ENCODE measurements around the gene SFXN2. TPM values are rescaled to one million over a fixed set of nuclear protein-coding genes. Genes with fewer than 3 reads are reported as not detected.
A peak's percentile ranks its signal among the peaks of the same experiment; 100 is the strongest.
"Not testable (repeated sequence)": the region's sequence is repeated elsewhere in the genome, so short reads cannot be mapped to it uniquely, and the experiment has no call there.

Gene SFXN2
- total RNA-seq, 2 donors from 2014 or later = 9.7 to 27.6 TPM

DNA sequence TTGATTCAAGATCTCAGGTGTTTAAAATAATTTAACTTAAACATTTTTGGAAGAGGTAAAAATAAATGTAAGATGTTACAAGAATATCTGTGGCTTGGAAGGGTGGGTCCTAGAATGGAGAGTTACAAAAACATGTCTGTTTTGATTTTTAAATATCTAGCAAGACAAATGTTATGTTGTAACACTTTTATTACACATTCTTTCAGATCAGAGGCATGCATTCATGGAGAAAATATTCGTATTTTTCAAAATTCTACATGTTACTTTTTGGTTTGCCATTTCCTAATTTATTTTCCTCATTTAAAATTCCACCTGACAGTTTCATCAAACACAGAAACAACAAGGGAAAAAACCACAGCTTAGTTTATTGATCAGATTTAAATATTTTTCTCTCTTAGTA, 39.3 kb downstream of the SFXN2 start:
- no peak overlapping the region for H3K9ac ChIP-seq (ENCODE audit: low read depth in 2 of 2, low read length in 2 of 2)
- H3K27me3 ChIP-seq = no peaks in the 10 kb centered on the region
- TF ChIP-seq, protein P1, sequence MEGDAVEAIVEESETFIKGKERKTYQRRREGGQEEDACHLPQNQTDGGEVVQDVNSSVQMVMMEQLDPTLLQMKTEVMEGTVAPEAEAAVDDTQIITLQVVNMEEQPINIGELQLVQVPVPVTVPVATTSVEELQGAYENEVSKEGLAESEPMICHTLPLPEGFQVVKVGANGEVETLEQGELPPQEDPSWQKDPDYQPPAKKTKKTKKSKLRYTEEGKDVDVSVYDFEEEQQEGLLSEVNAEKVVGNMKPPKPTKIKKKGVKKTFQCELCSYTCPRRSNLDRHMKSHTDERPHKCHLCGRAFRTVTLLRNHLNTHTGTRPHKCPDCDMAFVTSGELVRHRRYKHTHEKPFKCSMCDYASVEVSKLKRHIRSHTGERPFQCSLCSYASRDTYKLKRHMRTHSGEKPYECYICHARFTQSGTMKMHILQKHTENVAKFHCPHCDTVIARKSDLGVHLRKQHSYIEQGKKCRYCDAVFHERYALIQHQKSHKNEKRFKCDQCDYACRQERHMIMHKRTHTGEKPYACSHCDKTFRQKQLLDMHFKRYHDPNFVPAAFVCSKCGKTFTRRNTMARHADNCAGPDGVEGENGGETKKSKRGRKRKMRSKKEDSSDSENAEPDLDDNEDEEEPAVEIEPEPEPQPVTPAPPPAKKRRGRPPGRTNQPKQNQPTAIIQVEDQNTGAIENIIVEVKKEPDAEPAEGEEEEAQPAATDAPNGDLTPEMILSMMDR (IDR thresholded peaks at IDR 0.05) = no peak
- intact Hi-C loops (cut with DNase I) = no loop called here
- no peak for DNase-seq
- H3K27ac ChIP-seq = peak overlapping the region; percentile 14
- H3K9me3 ChIP-seq = no peaks in the 10 kb centered on the region
- no peak overlapping the region for H3K4me3 ChIP-seq
- H3K4me1 ChIP-seq = no peaks in the 10 kb centered on the region
- H3K36me3 ChIP-seq = no peaks in the 10 kb centered on the region

DNA sequence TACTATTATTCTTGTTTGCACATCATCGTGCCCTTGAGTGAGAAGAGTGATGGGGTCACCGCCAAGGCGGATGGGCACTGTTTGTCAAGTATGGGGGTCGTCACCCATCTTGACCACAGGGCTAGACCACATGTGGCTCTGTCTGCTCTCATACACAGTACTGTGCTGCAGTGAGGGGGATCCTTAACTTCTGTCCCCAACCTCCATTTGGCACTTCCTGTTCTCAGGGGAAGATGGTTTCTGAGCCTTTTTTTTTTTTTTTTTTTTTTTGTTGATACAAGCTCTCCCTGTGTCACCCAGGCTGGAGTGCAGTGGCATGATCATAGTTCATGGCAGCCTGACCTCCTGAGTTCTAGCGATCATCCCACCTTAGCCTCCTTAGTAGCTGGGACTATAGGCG, 42.9 kb downstream of the SFXN2 start:
- intact Hi-C loops (cut with DNase I) = no loop called here
- H3K9ac ChIP-seq (ENCODE audit: low read depth in 2 of 2, low read length in 2 of 2) = no peak overlapping the region
- H3K9me3 ChIP-seq = no peaks in the 10 kb centered on the region
- no peak for DNase-seq
- no peak overlapping the region for H3K27ac ChIP-seq
- H3K4me3 ChIP-seq = no peak overlapping the region
- H3K4me1 ChIP-seq = no peaks in the 10 kb centered on the region
- no peaks in the 10 kb centered on the region for H3K27me3 ChIP-seq
- TF ChIP-seq, protein P1 (IDR thresholded peaks at IDR 0.05) = no peak
- H3K36me3 ChIP-seq = no peaks in the 10 kb centered on the region

DNA sequence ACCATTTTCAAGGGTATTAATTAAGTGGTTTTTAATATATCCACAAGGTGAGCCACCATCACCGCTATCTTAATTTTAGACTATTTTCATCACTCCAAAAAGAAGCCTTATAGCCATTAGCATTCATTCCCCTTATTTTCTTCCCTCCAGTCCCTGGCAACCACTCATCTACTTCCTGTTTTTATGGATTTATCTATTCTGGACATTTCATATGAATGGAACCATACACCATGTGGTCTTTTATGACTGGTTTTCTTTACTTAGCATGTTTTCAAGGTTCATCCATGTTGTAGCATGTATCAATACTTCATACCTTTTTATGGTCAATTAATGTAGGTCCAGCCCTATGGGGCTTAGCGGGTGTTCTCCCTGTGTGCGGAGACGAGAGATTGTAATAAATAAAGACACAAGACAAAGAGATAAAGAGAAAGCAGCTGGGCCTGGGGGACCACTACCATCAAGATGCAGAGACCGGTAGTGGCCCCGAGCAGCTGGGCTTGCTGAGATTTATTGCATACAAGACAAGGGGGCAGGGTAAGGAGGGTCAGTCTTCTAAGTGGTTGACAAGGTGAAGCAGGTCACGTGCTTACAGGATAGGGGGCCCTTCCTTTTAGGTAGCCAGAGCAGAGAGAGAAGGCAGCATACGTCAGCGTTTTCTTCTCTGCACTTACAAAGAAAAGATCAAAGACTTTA, 44.0 kb downstream of the SFXN2 start:
- no peaks in the 10 kb centered on the region for H3K4me1 ChIP-seq
- H3K27ac ChIP-seq = no peak overlapping the region
- no peaks in the 10 kb centered on the region for H3K27me3 ChIP-seq
- H3K36me3 ChIP-seq = no peaks in the 10 kb centered on the region
- H3K9me3 ChIP-seq = no peaks in the 10 kb centered on the region
- no peak for DNase-seq
- TF ChIP-seq, protein P1 (IDR thresholded peaks at IDR 0.05) = no peak
- no peak overlapping the region for H3K4me3 ChIP-seq
- no peak overlapping the region for H3K9ac ChIP-seq (ENCODE audit: low read depth in 2 of 2, low read length in 2 of 2)
- intact Hi-C loops (cut with DNase I) = no loop called here

DNA sequence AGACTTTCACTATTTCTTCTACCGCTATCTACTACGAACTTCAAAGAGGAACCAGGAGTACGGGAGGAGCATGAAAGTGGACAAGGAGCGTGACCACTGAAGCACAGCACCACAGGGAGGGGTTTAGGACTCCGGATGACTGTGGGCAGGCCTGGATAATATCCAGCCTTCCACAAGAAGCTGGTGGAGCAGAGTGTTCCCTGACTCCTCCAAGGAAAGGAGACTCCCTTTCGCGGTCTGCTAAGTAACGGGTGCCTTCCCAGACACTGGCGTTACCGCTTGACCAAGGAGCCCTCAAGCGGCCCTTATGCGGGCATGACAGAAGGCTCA, 44.5 kb downstream of the SFXN2 start:
- DNase-seq; H3K36me3 ChIP-seq; H3K9me3 ChIP-seq; H3K27me3 ChIP-seq; H3K9ac ChIP-seq (ENCODE audit: low read depth in 2 of 2, low read length in 2 of 2); H3K27ac ChIP-seq; H3K4me1 ChIP-seq; intact Hi-C loops (cut with DNase I); H3K4me3 ChIP-seq: not testable (repeated sequence)

DNA sequence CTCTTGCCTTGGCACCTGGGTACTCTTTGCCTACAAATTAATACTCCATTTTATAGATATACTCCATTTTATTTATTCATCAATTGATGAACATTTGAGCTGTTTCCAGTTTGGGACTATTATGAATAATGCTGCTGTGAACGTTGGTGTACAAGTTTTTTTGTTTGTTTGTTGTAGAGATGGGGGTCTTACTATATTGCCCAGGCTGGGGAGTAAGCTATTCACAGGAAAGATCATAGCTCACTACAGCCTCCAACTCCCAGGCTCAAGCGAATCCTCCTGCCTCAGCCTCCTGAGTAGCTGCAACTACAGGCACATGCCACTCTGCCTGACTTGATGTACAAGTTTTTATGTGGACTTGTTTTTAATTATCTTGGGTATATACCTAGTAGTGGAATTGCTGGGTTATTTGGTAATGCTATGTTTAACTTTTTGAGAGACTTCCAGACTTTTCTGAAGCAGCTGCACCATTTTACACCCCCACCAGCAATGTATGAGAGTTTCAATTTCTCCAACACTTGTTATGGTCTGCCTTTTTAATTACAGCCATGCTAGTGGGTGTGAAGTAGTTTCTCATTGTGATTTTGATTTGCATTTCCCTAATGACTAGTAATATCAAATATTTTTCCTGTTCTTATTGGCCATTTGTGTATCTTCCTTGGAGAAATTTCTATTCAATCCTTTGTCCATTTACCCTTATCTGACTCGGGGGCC, 45.2 kb downstream of the SFXN2 start:
- intact Hi-C loops (cut with DNase I) = no loop called here
- no peaks in the 10 kb centered on the region for H3K4me1 ChIP-seq
- no peaks in the 10 kb centered on the region for H3K9me3 ChIP-seq
- no peak for DNase-seq
- no peak overlapping the region for H3K27ac ChIP-seq
- no peak overlapping the region for H3K9ac ChIP-seq (ENCODE audit: low read depth in 2 of 2, low read length in 2 of 2)
- H3K4me3 ChIP-seq = no peak overlapping the region
- no peaks in the 10 kb centered on the region for H3K27me3 ChIP-seq
- TF ChIP-seq, protein P1 (IDR thresholded peaks at IDR 0.05) = no peak
- H3K36me3 ChIP-seq = no peaks in the 10 kb centered on the region

DNA sequence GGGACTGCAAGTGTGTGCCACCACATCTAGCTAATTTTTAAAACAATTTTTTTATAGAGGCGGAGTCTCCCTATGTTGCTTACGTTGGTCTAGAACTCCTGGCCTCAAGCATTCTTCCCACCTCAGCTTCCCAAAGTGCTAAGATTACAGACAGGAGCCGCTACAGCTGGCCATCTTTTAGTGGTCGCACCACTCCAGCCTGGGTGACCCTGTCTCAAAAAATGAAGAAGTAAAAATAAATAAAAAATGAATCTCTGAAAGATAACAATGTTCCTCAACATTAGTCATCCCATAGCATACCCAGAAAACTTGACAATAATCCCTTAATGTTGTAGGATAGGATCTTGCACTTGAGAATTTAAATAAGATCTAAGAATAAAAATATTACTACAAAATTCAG, 47.5 kb downstream of the SFXN2 start:
- Histone ChIP-seq H3K36me3 (no peaks in the 10 kb centered on the region), H3K9ac (ENCODE audit: low read depth in 2 of 2, low read length in 2 of 2) (no peak overlapping the region), H3K4me3 (no peak overlapping the region), H3K27me3 (no peaks in the 10 kb centered on the region), H3K9me3 (no peaks in the 10 kb centered on the region), H3K27ac (no peak overlapping the region), H3K4me1 (no peaks in the 10 kb centered on the region)
- intact Hi-C loops (cut with DNase I) = no loop called here
- no peak for DNase-seq
- TF ChIP-seq, protein P1 (IDR thresholded peaks at IDR 0.05) = no peak
